Aorta (tissue), 5 donors: ENCODE results near the gene QSOX2. TPM values are rescaled to one million over a fixed set of nuclear protein-coding genes. Genes with fewer than 3 reads are reported as not detected.
A peak's percentile ranks its signal among the peaks of the same experiment; 100 is the strongest.

Experiments used
- ATAC-seq: fragments of 200-7000 bp; cut with Tn5 transposase; one replicate; pipeline ENCODE4 v1.9.1; 2022; ENCODE audit warnings: moderate library complexity; ENCODE audit not compliant: low FRiP score
- DNase-seq, 2 donors: peaks; one replicate each; pipeline ENCODE4 v3.0.0-alpha.2; 2020
- H3K27ac ChIP-seq, 2 donors: one replicate each; pipeline ENCODE4 v1.5.1; 2013; ENCODE audit warnings: low read length in 2 of 2, mild to moderate bottlenecking in 2 of 2, moderate library complexity in 2 of 2, control low read depth in 1 of 2, inconsistent platforms in 1 of 2, low read depth in 1 of 2
- H3K27me3 ChIP-seq, 2 donors: one replicate each; pipeline ENCODE4 v1.6.1; 2013; ENCODE audit warnings: control low read depth in 1 of 2, low read length in 1 of 2, mild to moderate bottlenecking in 1 of 2, moderate library complexity in 1 of 2; ENCODE audit not compliant: insufficient read depth in 2 of 2, control insufficient read depth in 1 of 2
- H3K36me3 ChIP-seq, 2 donors: one replicate each; pipeline ENCODE4 v1.6.1; 2013; ENCODE audit warnings: control low read depth in 1 of 2, low read length in 1 of 2, mild to moderate bottlenecking in 1 of 2; ENCODE audit not compliant: insufficient read depth in 2 of 2, control insufficient read depth in 1 of 2
- H3K4me1 ChIP-seq, 2 donors: one replicate each; pipeline ENCODE4 v1.6.1; 2013; ENCODE audit warnings: low read length in 2 of 2, control low read depth in 1 of 2, mild to moderate bottlenecking in 1 of 2, moderate library complexity in 1 of 2; ENCODE audit not compliant: insufficient read depth in 2 of 2, control insufficient read depth in 1 of 2
- H3K4me3 ChIP-seq, 2 donors: one replicate each; pipeline ENCODE4 v1.5.1; 2013; ENCODE audit warnings: low read length in 2 of 2, control low read depth in 1 of 2, mild to moderate bottlenecking in 1 of 2
- H3K9me3 ChIP-seq: one replicate; pipeline ENCODE4 v1.6.1; 2013; ENCODE audit warnings: mild to moderate bottlenecking, low read length; ENCODE audit not compliant: control insufficient read depth
- WGBS, 2 donors: extraction: QIAGEN DNeasy Blood & Tissue Kit; methylation state at CpG; one replicate each; pipeline ENCODE4 v1.1.7; 2013; 5-methylcytosine and 5-hydroxymethylcytosine counted together
- intact Hi-C, 2 donors: fragments of 100-400 bp; cut with DNase I; formaldehyde crosslinking; loops; one replicate each; pipeline versions ENCODE4 v1.14.2 to v1.15.0; 2022
- polyA plus RNA-seq, 2 donors: library from polyadenylated mRNA; stranded (reverse); fragments of 200-250 nt; gene quantifications; one replicate each; pipeline ENCODE4 v1.2.3, GENCODE V29; 2013
- total RNA-seq, 2 donors: library from RNA; stranded (reverse); fragmentation: NEBNext Ultra II Directional; extraction: Animal tissue kit (Norgen Biotek cat#: 25700); gene quantifications; one replicate each; pipeline ENCODE4 v1.2.1, GENCODE V29; 2021
- donor health status: healthy with polysubstance abuse.
- donor health status: Bipolar disorder and iron deficiency.
- donor health status: DM: no; HTN: no; CAD: no.
- donor health status: DM: no; HTN: no; CAD: no.
- donor health status: DM: yes; HTN: yes; CAD: no.

The QSOX2 gene
- total and polyA plus RNA-seq, 4 donors: 1.0 to 7.9 (median 6.3) TPM

DNA sequence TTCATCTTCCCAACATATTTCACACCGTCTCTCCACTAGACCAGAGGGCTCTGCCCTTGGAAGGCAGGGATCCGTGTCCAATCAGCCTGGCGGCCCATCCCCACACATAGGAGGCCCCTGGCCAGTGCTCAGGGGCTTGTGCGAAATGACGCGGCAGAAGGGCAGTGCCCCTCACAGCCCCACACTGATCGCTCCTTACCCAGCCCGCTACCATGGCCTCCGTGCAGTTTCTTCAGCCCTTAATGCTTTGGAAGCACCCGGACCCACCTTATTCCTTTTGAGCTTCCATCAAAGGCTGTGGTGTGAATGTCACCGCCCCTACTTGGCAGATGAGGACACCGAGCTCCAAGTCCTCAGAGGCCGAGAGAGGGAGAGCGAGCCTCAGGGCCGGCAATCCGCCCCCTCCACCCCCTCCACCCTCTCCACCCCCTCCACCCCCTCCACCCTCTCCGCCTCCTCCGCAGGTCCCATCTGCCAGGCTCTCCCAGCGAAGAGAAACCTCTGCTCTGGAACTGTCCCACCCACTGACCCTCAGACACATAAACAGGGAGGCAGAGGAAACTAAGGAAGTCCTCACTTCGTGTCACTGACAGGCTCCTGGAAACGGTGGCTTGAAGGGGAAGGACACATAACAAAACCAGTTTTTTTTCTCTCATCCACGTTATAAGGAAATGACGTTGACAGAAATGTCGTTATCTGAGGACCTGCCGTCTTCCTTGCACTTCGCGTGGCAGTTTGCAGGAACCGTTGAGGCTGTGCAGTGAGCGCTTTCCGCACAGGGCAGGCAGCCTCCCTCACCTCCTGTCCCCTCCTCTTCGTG lies 13.9 kb downstream of the QSOX2 start:
- Histone ChIP-seq H3K27ac (no peak overlapping the region), H3K4me3 (no peak overlapping the region), H3K4me1 (no peaks in the 10 kb centered on the region), H3K36me3 (no peaks in the 10 kb centered on the region), H3K27me3 (no peaks in the 10 kb centered on the region), H3K9me3 (no peaks in the 10 kb centered on the region)
- intact Hi-C loops: no loop called here
- DNase-seq: no peak
- WGBS, 2 donors: 89 to 91% methylated on average over 31 of the region's 31 CpGs
- ATAC-seq: no peak

DNA sequence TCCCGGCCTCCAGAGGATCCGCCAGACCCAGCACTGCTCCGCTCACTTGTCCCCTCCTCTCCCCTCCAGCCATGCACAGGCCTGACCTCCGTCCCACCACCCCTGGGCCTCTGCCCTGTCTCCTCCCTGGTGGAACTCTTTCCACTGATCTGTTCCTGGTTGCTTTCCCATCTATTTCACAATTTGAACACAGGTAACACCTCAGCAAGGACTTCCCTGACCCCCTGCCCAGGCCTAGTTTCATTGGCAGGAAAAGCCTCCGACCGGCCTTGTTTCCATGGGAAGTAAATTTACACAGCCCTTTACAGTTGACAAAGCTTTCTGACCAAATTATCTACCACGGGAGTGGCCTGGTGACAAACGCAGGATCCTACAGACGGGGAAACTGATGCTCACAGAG lies 14.8 kb downstream of the QSOX2 start:
- Histone ChIP-seq H3K9me3 (no peaks in the 10 kb centered on the region), H3K27me3 (no peaks in the 10 kb centered on the region), H3K36me3 (no peaks in the 10 kb centered on the region), H3K4me1 (no peaks in the 10 kb centered on the region), H3K27ac (no peak overlapping the region), H3K4me3 (no peak overlapping the region)
- DNase-seq (no peak), ATAC-seq (no peak)
- 95 to 96% methylated on average over 9 of the region's 9 CpGs for WGBS, 2 donors
- intact Hi-C loops: no loop called here

DNA sequence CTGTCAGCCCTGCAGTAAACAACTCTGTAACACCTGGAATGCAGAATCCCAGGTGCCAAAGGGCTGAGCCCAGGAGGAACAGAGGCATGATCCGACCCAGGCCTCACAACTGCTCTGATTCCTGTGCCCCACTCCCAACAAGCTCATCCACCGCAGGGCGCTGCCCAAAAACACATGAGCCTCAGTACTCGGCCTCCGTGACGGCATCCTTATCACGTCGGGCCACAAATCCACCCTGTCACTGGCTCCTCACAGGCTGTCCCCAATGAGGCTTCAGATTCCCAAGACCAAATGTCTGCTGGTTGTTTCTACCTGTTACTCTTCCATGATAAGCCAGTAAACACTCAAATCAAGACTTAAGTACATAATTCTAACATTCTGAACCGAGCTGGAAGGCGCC lies 15.2 kb downstream of the QSOX2 start:
- no peaks in the 10 kb centered on the region for H3K36me3 ChIP-seq

DNA sequence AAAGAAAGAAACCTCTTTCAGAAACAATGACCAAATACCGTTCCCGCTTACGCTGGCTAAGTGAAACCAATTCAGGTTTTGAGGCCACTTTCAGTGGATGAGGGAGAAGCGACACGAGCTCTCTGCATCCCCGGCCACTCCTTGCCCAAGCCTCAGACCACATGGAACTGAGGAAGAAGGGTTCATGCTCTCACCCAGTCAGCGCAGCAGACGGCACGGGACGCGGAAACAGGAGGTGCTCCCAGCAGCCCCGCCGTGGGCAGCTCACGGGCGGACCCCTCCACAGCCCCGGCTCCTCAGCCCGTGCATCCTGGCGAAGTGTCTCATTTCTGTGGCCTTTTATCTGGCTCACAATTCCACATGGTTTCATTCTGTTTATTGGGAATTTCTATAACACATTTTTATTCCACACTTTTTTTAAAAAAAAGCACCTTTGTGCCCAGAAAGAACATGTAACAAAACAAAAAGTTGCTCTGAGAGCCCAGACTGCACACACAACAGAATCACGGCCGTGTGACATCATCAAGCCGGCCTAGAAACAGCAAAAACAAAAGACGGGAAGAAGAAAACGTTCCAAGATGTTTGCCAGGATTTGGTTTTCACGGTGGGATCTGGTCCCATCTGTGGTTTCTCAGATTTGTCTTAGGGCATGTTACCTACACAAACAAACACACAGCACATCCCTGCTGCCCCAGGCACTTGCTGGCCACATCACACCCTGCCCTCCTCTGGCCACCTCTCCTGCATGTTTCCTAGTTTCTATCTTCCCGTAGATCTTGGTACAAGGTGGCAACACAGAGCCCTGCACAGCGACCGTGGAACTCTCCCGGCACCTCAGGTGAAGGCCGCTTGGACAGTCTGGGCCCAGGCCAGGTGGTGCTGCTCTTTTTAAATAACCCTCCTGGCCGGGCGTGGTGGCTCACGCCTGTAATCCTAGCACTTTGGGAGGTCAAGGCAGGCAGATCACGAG lies 16.2 kb downstream of the QSOX2 start:
- Histone ChIP-seq H3K4me1 (no peaks in the 10 kb centered on the region), H3K27ac (no peak overlapping the region), H3K9me3 (no peaks in the 10 kb centered on the region), H3K36me3 (no peaks in the 10 kb centered on the region), H3K4me3 (no peak overlapping the region), H3K27me3 (no peaks in the 10 kb centered on the region)
- no peak for ATAC-seq
- 63 to 68% methylated on average over 33 of the region's 33 CpGs for WGBS, 2 donors
- intact Hi-C loops: no loop called here
- DNase-seq: no peak

More for the DNA sequence above, 15.2 kb downstream of the QSOX2 start:
- Histone ChIP-seq H3K27ac (no peak overlapping the region), H3K27me3 (no peaks in the 10 kb centered on the region), H3K4me1 (no peaks in the 10 kb centered on the region), H3K4me3 (no peak overlapping the region), H3K9me3 (no peaks in the 10 kb centered on the region)
- intact Hi-C loops: no loop called here
- 90% methylated on average over 10 of the region's 10 CpGs for WGBS, 2 donors
- no peak for ATAC-seq
- no peak for DNase-seq

DNA sequence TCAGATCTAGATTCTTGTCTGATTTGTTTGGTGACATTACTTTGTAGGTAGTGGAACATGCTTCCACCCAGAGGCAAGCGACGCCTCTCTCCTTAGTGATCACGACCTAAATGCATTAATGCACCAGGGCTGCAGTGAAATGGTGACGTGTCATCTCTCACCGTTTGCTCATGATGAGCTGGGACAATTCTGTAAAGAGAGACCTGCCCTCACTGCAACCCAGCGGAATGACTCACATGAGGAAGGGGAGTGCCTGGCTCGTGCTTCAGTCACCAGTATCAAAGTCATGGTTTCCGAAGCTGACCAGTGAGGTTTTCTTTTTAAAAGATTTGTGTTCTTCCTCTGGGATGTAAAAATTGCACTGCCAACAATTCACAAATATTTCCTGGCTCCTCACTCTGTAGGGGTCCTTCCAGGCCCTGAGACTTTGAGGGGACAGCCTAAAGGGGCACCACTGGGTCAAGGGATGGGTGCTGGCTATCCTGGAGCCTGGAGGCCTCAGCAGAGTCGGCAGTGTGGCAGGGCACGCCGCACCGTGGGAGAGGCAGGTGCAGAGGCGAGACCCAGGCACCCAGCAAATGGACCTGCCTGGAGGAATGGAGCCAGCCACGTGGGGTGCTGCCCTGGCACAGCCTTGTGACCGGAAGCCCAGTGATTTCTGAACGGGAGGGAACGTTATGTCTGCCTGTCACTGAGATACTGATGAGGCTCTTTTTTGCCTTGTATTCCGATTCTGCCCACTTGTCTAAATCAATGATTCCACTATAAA lies 17.3 kb downstream of the QSOX2 start:
- Histone ChIP-seq H3K4me1 (no peaks in the 10 kb centered on the region), H3K36me3 (no peaks in the 10 kb centered on the region), H3K9me3 (no peaks in the 10 kb centered on the region), H3K27me3 (no peaks in the 10 kb centered on the region), H3K4me3 (no peak overlapping the region), H3K27ac (no peak overlapping the region)
- 80 to 84% methylated on average over 18 of the region's 18 CpGs for WGBS, 2 donors
- intact Hi-C loops: no loop called here
- ATAC-seq: no peak
- no peak for DNase-seq

DNA sequence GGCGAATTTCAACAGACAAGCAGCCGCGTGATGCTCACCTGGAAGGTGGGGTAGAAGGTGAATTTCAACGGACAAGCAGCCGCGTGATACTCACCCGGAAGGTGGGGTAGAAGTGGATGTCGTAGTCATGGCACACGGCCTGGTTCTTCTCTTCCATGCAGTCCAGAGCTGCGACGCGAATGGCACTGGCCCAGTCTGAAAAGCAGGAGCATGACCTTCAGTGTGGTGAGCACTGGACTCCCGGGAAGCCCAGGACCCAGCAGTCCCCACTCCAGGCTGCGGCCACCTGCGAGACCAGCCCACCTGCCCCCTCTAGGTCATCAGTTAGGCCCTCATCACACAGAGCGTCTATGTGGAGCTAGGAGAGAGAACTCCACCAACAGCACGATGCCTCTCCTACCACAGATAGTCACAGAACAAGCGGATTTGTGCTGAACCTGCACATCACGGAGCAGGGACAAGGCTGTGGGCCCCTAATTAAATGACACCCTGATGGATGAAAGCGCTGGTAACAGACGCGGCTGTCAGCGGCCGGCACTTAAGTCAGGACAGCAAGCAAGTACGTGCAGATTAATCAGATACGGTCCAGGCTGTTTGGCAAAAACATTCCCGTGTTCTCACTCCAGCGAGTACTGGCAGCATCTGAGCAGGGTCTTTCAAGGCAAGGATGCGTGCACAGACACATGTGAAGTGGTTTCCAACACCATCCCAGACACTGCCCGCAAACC lies 18.8 kb downstream of the QSOX2 start:
- Histone ChIP-seq H3K27me3 (no peaks in the 10 kb centered on the region), H3K4me3 (no peak overlapping the region), H3K9me3 (no peaks in the 10 kb centered on the region), H3K27ac (no peak overlapping the region), H3K4me1 (no peaks in the 10 kb centered on the region), H3K36me3 (no peaks in the 10 kb centered on the region)
- ATAC-seq (no peak), DNase-seq (no peak)
- intact Hi-C loops: no loop called here
- 93 to 94% methylated on average over 30 of the region's 30 CpGs for WGBS, 2 donors

DNA sequence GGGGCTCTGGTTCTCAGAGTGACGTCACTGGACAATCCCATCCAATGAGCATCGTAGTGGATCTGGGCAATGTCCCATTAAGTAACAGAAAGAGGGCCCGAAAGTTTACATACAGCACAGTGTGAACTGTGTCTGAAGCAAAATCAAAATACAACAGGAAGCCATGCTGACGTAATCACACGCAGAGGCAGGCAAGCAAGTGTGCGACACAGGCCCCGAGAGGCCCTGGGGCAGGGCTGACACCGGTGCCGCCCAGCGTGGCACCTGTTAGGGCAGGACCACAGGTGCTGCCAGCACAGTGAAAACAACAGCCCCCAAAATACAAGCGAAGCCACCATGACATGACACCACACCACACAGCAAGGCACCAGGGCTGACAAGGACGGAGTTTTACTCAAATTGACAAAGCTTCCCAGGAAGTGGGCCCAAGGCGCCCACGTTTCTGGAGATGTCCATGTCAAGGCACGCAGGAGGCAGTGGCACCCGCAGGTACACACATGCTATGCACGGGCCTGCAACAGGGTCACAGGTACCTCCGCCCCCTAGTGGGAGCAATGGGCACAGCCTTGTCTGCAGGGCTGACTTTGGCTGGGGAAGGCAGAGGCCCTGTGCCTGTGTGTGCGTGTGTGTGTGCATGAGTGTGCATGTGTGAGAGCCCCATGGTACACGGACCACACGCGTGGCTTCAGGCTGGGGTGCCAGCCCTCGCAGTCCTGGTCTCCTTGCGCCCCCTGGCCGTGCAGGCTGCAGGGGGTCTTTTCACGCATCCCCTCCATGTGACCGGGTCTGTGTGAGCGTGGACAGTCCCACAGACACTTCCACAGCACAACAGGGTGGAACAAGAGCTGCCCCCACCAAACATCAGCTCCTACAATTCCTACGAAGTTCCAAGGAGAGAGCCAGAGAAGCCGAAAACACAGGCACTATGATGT lies 19.6 kb downstream of the QSOX2 start:
- intact Hi-C loops: no loop called here
- Histone ChIP-seq H3K27me3 (no peaks in the 10 kb centered on the region), H3K36me3 (no peaks in the 10 kb centered on the region), H3K4me1 (no peaks in the 10 kb centered on the region), H3K4me3 (no peak overlapping the region), H3K9me3 (no peaks in the 10 kb centered on the region), H3K27ac (no peak overlapping the region)
- peak; percentile 47 for ATAC-seq
- no peak for DNase-seq
- WGBS, 2 donors: 73 to 75% methylated on average over 30 of the region's 30 CpGs
